Activated T-cell treated with anti-CD3 and anti-CD28 coated beads, Interleukin-2, amount 50 U/mL, for 72 hours (primary cell): ENCODE results near the gene CHD5. TPM values are rescaled to one million over a fixed set of nuclear protein-coding genes. Genes with fewer than 3 reads are reported as not detected.
A peak's percentile ranks its signal among the peaks of the same experiment; 100 is the strongest.

Source experiments
- ATAC-seq, 2 donors: fragments of 150-1000 bp; cut with Tn5 transposase; replicated peaks in 1 of 2; 2 replicates each; pipeline ENCODE4 v1.10.0; 2021; ENCODE audit warnings: moderate library complexity in 2 of 2, mild to moderate bottlenecking in 1 of 2
- DNase-seq, 2 donors: peaks; one replicate each; pipeline ENCODE4 v3.0.0; 2021 to 2022; ENCODE audit warnings: mixed read lengths in 1 of 2
- H3K27ac Mint-ChIP-seq: one replicate; pipeline ENCODE4 v1.8.0; 2022; ENCODE audit warnings: mild to moderate bottlenecking, moderate library complexity, mixed read lengths
- H3K27me3 Mint-ChIP-seq: one replicate; pipeline ENCODE4 v1.8.0; 2022; ENCODE audit warnings: low read depth, mixed read lengths
- H3K36me3 Mint-ChIP-seq, 2 donors: one replicate each; pipeline ENCODE4 v1.8.0; 2022; ENCODE audit warnings: mixed read lengths in 2 of 2, mild to moderate bottlenecking in 1 of 2; ENCODE audit not compliant: insufficient read depth in 2 of 2
- H3K4me1 Mint-ChIP-seq: one replicate; pipeline ENCODE4 v1.8.0; 2022; ENCODE audit warnings: low read depth, mixed read lengths
- H3K4me3 Mint-ChIP-seq, 2 donors: one replicate each; pipeline ENCODE4 v1.8.0; 2022; ENCODE audit warnings: mild to moderate bottlenecking in 2 of 2, mixed read lengths in 2 of 2, moderate library complexity in 2 of 2
- H3K9me3 Mint-ChIP-seq, 2 donors: one replicate each; pipeline ENCODE4 v1.8.0; 2022; ENCODE audit warnings: mixed read lengths in 2 of 2
- total RNA-seq, 2 donors: library from RNA; stranded (reverse); gene quantifications; one replicate each; pipeline ENCODE4 v1.2.3, GENCODE V29; 2022

Gene CHD5
- total RNA-seq, 2 donors from 2014 or later: 0.16 to 0.31 TPM

DNA sequence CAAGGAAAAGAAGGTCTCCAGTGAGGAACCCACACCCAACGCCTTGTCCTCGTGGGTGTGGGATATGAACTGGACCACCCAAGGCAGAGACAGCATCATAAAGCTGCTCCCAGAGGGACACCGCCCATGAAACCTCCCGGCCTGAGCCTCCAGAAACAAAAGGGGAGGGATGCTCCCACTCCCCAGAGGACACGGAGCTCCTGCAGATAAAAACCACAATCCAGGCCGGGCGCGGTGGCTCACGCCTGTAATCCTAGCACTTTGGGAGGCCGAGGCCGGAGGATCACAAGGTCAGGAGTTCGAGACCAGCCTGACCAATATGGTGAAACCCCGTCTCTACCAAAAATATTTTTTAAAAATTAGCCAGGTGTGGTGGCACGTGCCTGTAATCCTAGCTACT, 66.4 kb downstream of the CHD5 start:
- ATAC-seq (no peak), DNase-seq (no peak)
- no peak overlapping the region for H3K27ac Mint-ChIP-seq
- H3K4me1 Mint-ChIP-seq: no peaks in the 10 kb centered on the region
- H3K4me3 Mint-ChIP-seq: no peak overlapping the region
- H3K27me3 Mint-ChIP-seq: peaks cover 9% of the 10 kb centered on the region
- peaks cover 0 to 1% of the 10 kb centered on the region in 2 donors for H3K9me3 Mint-ChIP-seq
- H3K36me3 Mint-ChIP-seq: peaks cover 5% of the 10 kb centered on the region in 2 donors

DNA sequence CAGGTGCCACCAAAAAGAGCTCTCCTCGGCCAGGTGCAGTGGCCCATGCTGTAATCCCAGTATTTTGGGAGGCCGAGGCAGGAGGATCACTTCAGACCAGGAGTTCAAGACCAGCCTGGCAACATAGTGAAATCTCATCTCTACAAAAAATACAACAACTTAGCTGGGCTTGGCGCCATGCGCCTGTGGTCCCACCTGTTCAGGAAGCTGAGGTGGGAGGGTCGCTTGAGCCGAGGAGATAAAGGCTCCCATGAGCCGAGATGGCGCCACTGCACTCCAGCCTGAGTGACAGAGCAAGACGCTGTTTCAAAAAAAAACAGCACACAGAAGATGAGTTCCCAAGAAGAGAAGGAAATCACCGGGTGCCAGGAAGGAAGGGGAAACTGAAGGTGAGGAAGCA, 67.0 kb downstream of the CHD5 start:
- Mint-ChIP-seq H3K4me1 (no peaks in the 10 kb centered on the region), H3K9me3 (peaks cover 0 to 1% of the 10 kb centered on the region in 2 donors), H3K36me3 (peaks cover 5% of the 10 kb centered on the region in 2 donors), H3K27ac (no peak overlapping the region), H3K4me3 (no peak overlapping the region), H3K27me3 (peaks cover 15% of the 10 kb centered on the region)
- ATAC-seq (no peak), DNase-seq (no peak)

DNA sequence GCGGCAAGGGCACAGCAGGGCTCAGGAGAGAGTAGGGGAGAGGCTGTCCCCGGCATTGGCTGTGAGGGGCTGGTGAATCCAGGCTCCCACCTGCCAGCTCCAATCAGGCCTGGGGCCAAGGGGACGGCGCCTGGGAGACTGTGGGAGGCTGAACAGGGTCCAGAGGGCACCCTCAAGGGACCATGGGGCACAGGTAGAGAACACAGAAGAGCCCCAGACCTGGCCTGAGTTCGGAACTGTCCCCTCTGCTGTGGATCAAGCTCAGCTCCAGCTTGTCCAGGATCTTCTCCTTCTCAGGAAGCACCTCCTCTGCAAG, 67.5 kb downstream of the CHD5 start:
- ATAC-seq (no peak), DNase-seq (no peak)
- Mint-ChIP-seq H3K27me3 (peaks cover 20% of the 10 kb centered on the region), H3K4me1 (no peaks in the 10 kb centered on the region), H3K4me3 (no peak overlapping the region), H3K9me3 (peaks cover 0 to 1% of the 10 kb centered on the region in 2 donors), H3K36me3 (peaks cover 5% of the 10 kb centered on the region in 2 donors), H3K27ac (no peak overlapping the region)

DNA sequence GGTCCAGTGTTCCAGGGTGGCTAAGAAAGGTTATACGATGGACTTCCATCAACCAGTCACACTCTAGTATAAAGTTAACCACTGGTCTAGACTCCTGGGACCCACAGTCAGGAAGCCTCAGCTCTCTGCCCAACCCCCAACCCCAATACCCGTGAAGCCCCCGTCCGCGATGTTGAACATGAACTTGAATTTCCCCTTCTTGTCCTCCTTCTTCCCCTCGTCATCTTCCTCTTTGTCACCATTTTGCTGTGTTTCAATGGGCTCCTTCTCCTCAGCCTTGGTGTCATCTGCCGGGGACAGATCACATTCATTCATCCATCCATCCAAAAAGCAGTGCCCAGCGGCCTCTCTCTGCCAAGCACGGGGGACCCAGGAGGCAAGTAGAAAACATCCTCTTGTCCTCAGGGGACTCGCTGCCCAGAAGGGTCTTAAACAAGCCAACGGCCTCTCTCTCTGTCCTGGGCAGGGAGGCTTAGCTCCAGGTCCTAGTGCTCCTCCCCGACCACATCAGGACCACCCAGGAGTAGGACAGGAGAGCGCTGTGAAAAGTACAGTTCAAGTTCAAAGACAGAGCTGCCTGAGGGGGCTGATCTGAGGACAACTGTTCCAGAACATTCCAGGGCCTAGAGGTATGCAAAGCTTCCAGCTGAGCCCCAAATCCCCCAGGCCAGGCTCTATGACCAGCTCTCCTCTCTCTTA, 68.0 kb downstream of the CHD5 start:
- H3K4me3 Mint-ChIP-seq: no peak overlapping the region
- H3K36me3 Mint-ChIP-seq: peaks cover 5% of the 10 kb centered on the region in 2 donors
- no peak overlapping the region for H3K27ac Mint-ChIP-seq
- peaks cover 25% of the 10 kb centered on the region for H3K27me3 Mint-ChIP-seq
- ATAC-seq: no peak
- peaks cover 1 to 3% of the 10 kb centered on the region in 2 donors for H3K9me3 Mint-ChIP-seq
- no peak for DNase-seq
- H3K4me1 Mint-ChIP-seq: no peaks in the 10 kb centered on the region

DNA sequence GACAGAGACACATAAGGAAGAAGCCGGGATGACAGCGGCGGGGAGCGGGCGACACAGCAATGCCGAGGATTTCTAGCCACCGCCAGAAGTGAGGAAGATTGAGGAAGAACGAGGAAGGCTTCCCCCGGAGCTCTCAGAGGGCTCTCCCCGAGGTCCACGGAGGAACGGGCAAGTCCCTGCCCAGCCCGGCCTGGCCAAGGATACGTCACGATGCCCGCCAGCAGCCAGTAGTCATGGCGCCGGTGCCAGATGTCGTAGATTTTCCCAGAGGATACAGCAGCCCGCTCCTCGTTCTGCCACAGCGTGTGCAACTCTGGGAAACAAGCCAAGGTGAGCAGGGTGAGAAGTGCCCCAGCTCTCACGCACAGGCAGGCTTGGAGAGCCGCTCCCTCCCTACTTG, 68.5 kb downstream of the CHD5 start:
- H3K27me3 Mint-ChIP-seq: peaks cover 28% of the 10 kb centered on the region
- ATAC-seq: no peak

DNA sequence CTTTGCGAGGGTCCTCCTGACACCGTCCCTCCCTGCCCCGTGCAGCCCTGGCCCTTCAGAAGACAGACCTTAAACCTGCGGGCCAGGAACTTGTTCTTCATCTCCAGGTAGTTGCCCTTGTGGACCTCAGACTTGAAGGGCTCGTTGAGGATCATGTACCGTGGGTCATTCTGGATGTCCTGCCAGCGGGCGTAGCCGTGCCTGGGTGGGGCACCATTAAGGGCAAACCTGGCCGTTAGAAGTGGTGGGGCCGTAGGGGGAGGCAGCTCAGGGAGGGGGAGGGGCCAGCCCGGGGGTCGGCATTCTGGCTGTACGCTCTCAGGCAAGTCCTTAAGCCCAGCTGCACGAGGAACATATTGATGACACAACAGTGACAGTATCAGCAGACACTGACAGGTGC, 69.8 kb downstream of the CHD5 start:
- H3K36me3 Mint-ChIP-seq: no peaks in the 10 kb centered on the region
- DNase-seq: no peak
- H3K27ac Mint-ChIP-seq: no peak overlapping the region
- H3K27me3 Mint-ChIP-seq: peaks cover 28% of the 10 kb centered on the region
- ATAC-seq: no peak
- H3K4me3 Mint-ChIP-seq: no peak overlapping the region
- H3K9me3 Mint-ChIP-seq: peaks cover 1 to 3% of the 10 kb centered on the region in 2 donors
- no peaks in the 10 kb centered on the region for H3K4me1 Mint-ChIP-seq

More for the DNA sequence above, 68.5 kb downstream of the CHD5 start:
- Mint-ChIP-seq H3K27ac (no peak overlapping the region), H3K36me3 (peaks cover 0 to 3% of the 10 kb centered on the region in 2 donors), H3K9me3 (peaks cover 1 to 3% of the 10 kb centered on the region in 2 donors), H3K4me3 (no peak overlapping the region), H3K4me1 (no peaks in the 10 kb centered on the region)
- DNase-seq: no peak

DNA sequence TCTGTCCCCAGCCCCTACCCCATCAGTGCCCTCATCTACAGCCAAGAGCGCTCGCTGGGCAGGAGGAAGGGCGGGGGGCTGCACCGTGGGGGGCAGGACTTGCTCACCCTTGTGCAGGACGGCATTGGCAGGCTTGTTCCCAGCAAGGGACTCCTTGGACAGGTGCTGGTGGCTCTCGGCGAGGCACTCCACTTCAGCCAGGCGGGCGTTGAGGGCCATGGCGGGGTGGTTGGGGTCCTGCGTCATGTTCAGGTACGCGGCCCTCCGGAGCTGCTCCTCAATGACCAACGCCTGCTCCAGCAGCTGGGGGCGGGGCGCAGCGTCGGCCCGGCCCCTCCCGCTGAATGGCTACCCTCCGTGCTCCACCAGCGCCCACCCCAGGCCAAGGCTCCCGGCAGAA, 70.4 kb downstream of the CHD5 start:
- Mint-ChIP-seq H3K36me3 (no peaks in the 10 kb centered on the region), H3K4me3 (no peak overlapping the region), H3K4me1 (no peaks in the 10 kb centered on the region), H3K27me3 (peaks cover 28% of the 10 kb centered on the region), H3K27ac (no peak overlapping the region), H3K9me3 (peaks cover 1 to 3% of the 10 kb centered on the region in 2 donors)
- no peak for DNase-seq
- ATAC-seq: no peak

DNA sequence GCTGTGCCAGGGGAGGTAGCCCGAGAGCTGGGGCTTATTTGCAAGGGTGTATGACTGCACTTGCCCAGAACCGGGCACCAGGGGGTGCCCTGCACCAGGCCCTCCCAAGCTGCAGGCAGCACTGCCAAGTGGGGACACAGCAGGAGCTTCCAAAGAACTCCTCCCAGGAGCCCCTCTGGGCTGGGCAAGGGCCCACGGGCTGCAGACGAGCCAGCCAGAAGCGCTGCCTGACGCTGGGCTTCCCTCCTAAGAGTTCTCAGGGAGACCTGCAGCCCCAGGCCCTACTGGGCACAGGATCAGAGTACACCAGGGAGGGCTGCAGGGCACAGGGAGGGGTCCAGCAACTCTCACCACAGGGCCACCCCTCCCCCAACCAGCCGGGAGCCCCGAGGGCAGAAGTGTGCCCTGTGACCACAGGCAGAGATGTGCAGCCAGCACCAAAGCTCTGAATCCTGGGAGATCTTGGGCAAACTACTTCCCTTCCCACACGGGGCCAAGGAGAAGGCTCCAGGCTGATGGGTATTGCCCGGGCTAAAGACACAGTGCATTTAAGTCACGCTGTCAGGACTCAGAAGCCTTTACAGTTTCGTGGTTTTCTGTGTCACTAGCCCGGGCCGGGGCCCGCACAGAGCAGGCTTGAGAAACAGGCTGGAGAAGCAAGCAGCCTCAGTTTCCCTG, 71.0 kb downstream of the CHD5 start:
- Mint-ChIP-seq H3K27me3 (peaks cover 28% of the 10 kb centered on the region), H3K27ac (peak overlapping the region; percentile 63), H3K36me3 (no peaks in the 10 kb centered on the region), H3K4me1 (no peaks in the 10 kb centered on the region), H3K9me3 (peaks cover 0 to 3% of the 10 kb centered on the region in 2 donors), H3K4me3 (no peak overlapping the region)
- DNase-seq (peak; percentile 51 to 59), ATAC-seq (peak; percentile 67 to 70)

DNA sequence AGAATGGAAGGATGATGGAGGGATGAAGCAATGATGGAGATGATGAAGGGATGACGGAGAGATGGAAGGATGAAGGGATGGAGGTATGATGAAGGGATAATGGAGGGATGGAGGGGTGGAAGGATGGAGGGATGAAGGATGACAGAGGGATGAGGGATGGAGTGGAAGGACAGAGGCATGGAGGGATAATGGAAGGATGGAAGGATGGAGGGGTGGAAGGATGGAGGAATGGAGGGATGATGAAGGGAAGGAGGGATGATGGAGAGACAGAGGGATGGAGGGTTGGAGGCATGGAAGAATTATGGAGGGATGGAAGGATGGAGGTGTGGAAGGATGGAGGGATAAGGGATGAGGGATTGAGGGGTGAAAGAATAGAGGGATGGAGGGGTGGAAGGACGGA, 71.6 kb downstream of the CHD5 start:
- ATAC-seq (no peak), DNase-seq (no peak)
- no peaks in the 10 kb centered on the region for H3K36me3 Mint-ChIP-seq
- H3K27me3 Mint-ChIP-seq: peaks cover 28% of the 10 kb centered on the region
- peaks cover 0 to 3% of the 10 kb centered on the region in 2 donors for H3K9me3 Mint-ChIP-seq
- H3K27ac Mint-ChIP-seq: peak overlapping the region; percentile 63
- no peaks in the 10 kb centered on the region for H3K4me1 Mint-ChIP-seq
- no peak overlapping the region for H3K4me3 Mint-ChIP-seq

DNA sequence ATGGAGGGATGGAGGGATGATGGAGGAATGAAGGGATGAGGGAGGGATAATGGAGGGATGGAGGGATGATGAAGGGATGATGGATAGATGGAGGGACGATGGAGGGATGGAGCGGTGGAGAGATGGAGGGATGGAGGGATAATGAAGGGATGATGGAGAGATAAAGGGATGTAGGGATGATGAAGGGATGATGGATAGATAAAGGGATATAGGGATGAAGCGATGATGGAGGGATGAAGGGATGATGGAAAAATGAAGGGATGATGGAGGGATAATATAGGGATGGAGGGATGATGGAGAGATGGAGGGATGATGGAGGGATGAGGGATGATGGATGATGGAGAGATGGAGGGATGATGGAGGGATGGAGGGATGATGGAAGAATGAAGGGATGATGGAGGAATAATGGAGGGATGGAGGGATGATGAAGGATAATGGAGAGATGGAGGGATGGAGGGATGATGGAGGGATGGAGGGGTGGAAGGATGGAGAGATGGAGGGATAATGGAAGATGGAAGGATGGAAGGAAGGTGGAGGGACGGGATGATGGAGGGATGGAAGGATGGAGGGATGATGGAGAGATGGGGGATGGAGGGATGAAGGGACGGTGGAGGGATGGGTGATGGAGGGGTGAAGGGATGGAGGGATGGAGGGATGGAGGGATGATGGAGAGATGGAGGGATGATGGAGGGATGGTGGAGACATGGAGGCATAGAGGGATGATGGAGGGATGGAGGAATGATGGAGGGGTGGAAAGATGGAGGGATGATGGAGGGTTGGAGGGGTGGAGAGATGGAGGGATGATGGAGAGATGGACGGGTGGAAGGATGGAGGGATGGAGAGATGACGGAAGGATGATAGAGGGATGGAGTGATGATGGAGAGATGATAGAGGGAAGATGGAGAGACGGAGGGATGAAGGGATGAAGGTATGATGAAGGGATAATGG, 72.4 kb downstream of the CHD5 start:
- ATAC-seq (no peak), DNase-seq (no peak)
- peaks cover 0 to 3% of the 10 kb centered on the region in 2 donors for H3K9me3 Mint-ChIP-seq
- H3K4me1 Mint-ChIP-seq: no peaks in the 10 kb centered on the region
- peak overlapping the region; percentile 23 for H3K27ac Mint-ChIP-seq
- peaks cover 28% of the 10 kb centered on the region for H3K27me3 Mint-ChIP-seq
- H3K4me3 Mint-ChIP-seq: no peak overlapping the region
- H3K36me3 Mint-ChIP-seq: no peaks in the 10 kb centered on the region

DNA sequence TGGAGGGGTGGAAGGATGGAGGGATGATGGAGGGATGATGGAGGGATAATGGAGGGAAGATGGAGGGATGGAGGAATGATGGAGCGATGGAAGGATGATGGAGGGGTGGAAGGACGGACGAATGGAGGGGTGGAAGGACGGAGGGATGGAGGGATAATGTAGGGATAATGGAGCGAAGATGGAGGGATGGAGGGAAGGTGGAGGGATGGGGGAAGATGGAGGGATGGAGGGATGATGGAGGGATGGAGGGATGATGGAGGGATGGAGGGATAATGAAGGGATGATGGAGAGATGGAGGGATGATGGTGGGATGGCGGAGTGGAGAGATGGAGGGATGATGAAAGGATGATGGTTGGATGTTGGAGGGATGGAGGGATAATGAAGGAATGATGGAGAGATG, 73.1 kb downstream of the CHD5 start:
- Mint-ChIP-seq H3K27ac (peak overlapping the region; percentile 23), H3K27me3 (peaks cover 23% of the 10 kb centered on the region), H3K36me3 (no peaks in the 10 kb centered on the region), H3K4me3 (no peak overlapping the region), H3K4me1 (no peaks in the 10 kb centered on the region), H3K9me3 (peaks cover 0 to 3% of the 10 kb centered on the region in 2 donors)
- ATAC-seq: no peak
- no peak for DNase-seq

DNA sequence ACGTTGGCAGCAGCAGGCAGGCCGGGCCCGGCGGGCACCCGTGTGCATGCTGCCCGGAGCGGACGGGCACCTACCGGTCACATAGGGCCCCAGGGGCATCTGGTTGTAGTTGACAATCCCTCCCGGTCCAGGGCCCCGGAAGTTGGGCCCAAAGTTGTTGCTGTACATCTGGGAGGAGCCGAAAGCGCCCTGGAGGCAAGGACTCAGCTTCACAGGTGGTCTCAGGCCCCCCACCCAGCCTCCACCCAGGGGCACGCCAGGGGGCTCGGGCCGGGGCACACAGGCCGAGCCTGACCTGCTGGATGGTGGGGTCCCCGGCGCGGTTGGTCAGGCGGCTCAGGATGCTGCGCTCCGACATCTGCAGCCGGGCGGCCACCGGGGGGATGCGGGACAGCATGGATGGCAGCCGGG, 73.8 kb downstream of the CHD5 start:
- H3K27me3 Mint-ChIP-seq: peaks cover 23% of the 10 kb centered on the region
- H3K27ac Mint-ChIP-seq: no peak overlapping the region
- DNase-seq: no peak
- no peaks in the 10 kb centered on the region for H3K4me1 Mint-ChIP-seq
- no peaks in the 10 kb centered on the region for H3K36me3 Mint-ChIP-seq
- ATAC-seq: no peak
- no peak overlapping the region for H3K4me3 Mint-ChIP-seq
- H3K9me3 Mint-ChIP-seq: peaks cover 0 to 3% of the 10 kb centered on the region in 2 donors

DNA sequence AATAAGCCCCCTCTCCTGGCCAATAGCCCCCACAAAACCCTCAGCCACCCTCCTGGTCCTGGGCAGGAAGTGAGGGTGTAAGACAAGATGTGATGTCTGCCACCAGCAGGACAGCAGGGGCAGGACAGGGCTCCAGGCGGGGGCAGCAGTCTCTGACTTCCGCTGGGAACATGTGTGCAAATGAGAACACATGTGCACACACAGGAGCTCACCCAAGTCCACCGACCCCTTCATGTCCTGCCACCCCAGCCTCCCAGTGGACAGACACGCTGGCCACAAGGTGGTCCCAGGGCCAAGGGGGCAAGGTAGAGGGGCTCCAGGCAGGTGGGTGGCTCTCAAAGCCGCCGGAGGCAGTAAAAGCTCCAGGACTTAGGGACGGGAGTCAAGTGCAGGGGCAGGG, 74.4 kb downstream of the CHD5 start:
- ATAC-seq (no peak), DNase-seq (no peak)
- Mint-ChIP-seq H3K4me1 (no peaks in the 10 kb centered on the region), H3K27me3 (peaks cover 23% of the 10 kb centered on the region), H3K9me3 (peaks cover 0 to 3% of the 10 kb centered on the region in 2 donors), H3K36me3 (no peaks in the 10 kb centered on the region), H3K4me3 (no peak overlapping the region), H3K27ac (no peak overlapping the region)
